SK-N-SH treated with all-trans-retinoic acid at 6 μM for 48 hours (cell line): Measurements from ENCODE around the gene UBE2N.

ENCODE experiments used
- ATAC-seq: fragments of 200-7000 bp; cut with Tn5 transposase; 3 replicates; pipeline ENCODE4 v1.9.1; 2020; ENCODE audit warnings: mild to moderate bottlenecking, moderate library complexity
- ARNTL ChIP-seq: fragments of 450-650 bp; formaldehyde crosslinking; IDR thresholded peaks from 2 replicates; pipeline ENCODE4 v1.5.0; 2020; ENCODE audit warnings: low read depth, mild to moderate bottlenecking, moderate library complexity, borderline replicate concordance
- BACH2 ChIP-seq: fragments of 250-450 bp; sonication (Bioruptor Pico); IDR thresholded peaks from 2 replicates; pipeline ENCODE4 v1.9.0; 2021; ENCODE audit warnings: mild to moderate bottlenecking, borderline replicate concordance
- CSDC2 ChIP-seq: fragments of 250-450 bp; sonication (Bioruptor Pico); IDR thresholded peaks from 2 replicates; pipeline ENCODE4 v1.5.0; 2020; ENCODE audit warnings: mild to moderate bottlenecking, moderate library complexity
- CSRNP3 ChIP-seq: fragments of 250-450 bp; sonication (Bioruptor Pico); IDR thresholded peaks from 2 replicates; pipeline ENCODE4 v1.5.1; 2021; ENCODE audit warnings: mild to moderate bottlenecking, moderate library complexity
- ESRRG ChIP-seq: fragments of 250-450 bp; sonication (Bioruptor Pico); IDR thresholded peaks from 2 replicates; pipeline ENCODE4 v1.6.1; 2021; ENCODE audit warnings: mild to moderate bottlenecking
- GLIS3 ChIP-seq: fragments of 250-450 bp; sonication (Bioruptor Pico); IDR thresholded peaks from 2 replicates; pipeline ENCODE4 v1.5.0; 2020; ENCODE audit warnings: mild to moderate bottlenecking, moderate library complexity
- ISL1 ChIP-seq: fragments of 250-450 bp; sonication (Bioruptor Pico); IDR thresholded peaks from 2 replicates; pipeline ENCODE4 v2.1.2; 2022; ENCODE audit warnings: mild to moderate bottlenecking, moderate library complexity
- OSR1 ChIP-seq: fragments of 250-450 bp; sonication (Bioruptor Pico); IDR thresholded peaks from 2 replicates; pipeline ENCODE4 v1.8.0; 2022; ENCODE audit warnings: moderate library complexity, mild to moderate bottlenecking, inconsistent platforms
- PATZ1 ChIP-seq: fragments of 250-450 bp; sonication (Bioruptor Pico); IDR thresholded peaks from 2 replicates; pipeline ENCODE4 v1.8.0; 2020; ENCODE audit warnings: mild to moderate bottlenecking, moderate library complexity, borderline replicate concordance
- RARB ChIP-seq: fragments of 250-450 bp; sonication (Bioruptor Pico); IDR thresholded peaks from 2 replicates; pipeline ENCODE4 v1.8.0; 2021; ENCODE audit warnings: mild to moderate bottlenecking, moderate library complexity
- SNAI2 ChIP-seq: fragments of 250-450 bp; sonication (Bioruptor Pico); IDR thresholded peaks from 2 replicates; pipeline ENCODE4 v1.5.0; 2020; ENCODE audit warnings: mild to moderate bottlenecking, moderate library complexity
- TCF4 ChIP-seq: fragments of 250-450 bp; sonication (Bioruptor Pico); IDR thresholded peaks from 2 replicates; pipeline ENCODE4 v1.8.0; 2021; ENCODE audit warnings: mild to moderate bottlenecking, moderate library complexity, borderline replicate concordance
- TOX ChIP-seq: fragments of 250-450 bp; sonication (Bioruptor Pico); IDR thresholded peaks from 2 replicates; pipeline ENCODE4 v1.8.0; 2021; ENCODE audit warnings: mild to moderate bottlenecking, moderate library complexity, borderline replicate concordance
- TSHZ2 ChIP-seq: fragments of 250-450 bp; sonication (Bioruptor Pico); IDR thresholded peaks from 2 replicates; pipeline ENCODE4 v1.5.0; 2020; ENCODE audit warnings: mild to moderate bottlenecking, moderate library complexity
- ZC3H10 ChIP-seq: fragments of 250-450 bp; sonication (Bioruptor Pico); IDR thresholded peaks from 2 replicates; pipeline ENCODE4 v1.5.1; 2021; ENCODE audit warnings: mild to moderate bottlenecking, moderate library complexity
- ZFP30 ChIP-seq: fragments of 450-650 bp; formaldehyde crosslinking; IDR thresholded peaks from 2 replicates; pipeline ENCODE4 v1.5.0; 2022; ENCODE audit warnings: mild to moderate bottlenecking, moderate library complexity
- ZNF70 ChIP-seq: fragments of 450-650 bp; formaldehyde crosslinking; IDR thresholded peaks from 2 replicates; pipeline ENCODE4 v1.5.0; 2020; ENCODE audit warnings: mild to moderate bottlenecking, moderate library complexity
- ZNF8 ChIP-seq: fragments of 450-650 bp; formaldehyde crosslinking; IDR thresholded peaks from 2 replicates; pipeline ENCODE4 v1.5.0; 2020; ENCODE audit warnings: mild to moderate bottlenecking, moderate library complexity
- TF ChIP-seq, protein P1 (sequence below): fragments of 250-450 bp; sonication (Bioruptor Pico); IDR thresholded peaks from 2 replicates; pipeline ENCODE4 v1.5.1; 2020; ENCODE audit warnings: low read depth, mild to moderate bottlenecking, moderate library complexity
- TF ChIP-seq, protein P2 (sequence below): fragments of 250-450 bp; sonication (Bioruptor Pico); IDR thresholded peaks from 2 replicates; pipeline ENCODE4 v1.8.0; 2021; ENCODE audit warnings: low read depth, mild to moderate bottlenecking, moderate library complexity, borderline replicate concordance

UBE2N gene

DNA sequence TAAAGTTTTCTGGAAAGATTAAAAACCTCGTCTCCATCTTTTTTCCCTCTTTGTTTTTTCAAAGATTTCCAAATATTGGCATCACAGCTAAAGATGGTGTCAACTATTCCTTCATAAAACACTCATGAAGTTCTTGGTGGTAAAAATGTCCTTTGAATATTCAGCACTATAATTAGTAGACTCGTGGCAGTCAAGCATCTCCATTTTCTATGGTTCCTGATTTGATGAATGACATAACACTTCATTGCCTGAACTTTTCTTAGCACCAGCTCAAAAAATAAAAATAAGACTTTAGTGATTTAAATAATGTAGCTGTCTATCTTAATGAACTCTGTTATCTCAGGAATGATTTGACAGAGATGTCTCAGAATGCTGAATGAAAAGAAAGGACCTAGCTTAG is 19.7 kb downstream of the UBE2N start (continued):
- TF ChIP-seq CSDC2 (CRISPR knock-in tag) (no peak), OSR1 (CRISPR knock-in tag) (no peak)

GRCh38 chr12:93419388-93420034 is 22.2 kb downstream of the UBE2N start:
- ATAC-seq, result peak; percentile 58
- TF ChIP-seq, protein P1, sequence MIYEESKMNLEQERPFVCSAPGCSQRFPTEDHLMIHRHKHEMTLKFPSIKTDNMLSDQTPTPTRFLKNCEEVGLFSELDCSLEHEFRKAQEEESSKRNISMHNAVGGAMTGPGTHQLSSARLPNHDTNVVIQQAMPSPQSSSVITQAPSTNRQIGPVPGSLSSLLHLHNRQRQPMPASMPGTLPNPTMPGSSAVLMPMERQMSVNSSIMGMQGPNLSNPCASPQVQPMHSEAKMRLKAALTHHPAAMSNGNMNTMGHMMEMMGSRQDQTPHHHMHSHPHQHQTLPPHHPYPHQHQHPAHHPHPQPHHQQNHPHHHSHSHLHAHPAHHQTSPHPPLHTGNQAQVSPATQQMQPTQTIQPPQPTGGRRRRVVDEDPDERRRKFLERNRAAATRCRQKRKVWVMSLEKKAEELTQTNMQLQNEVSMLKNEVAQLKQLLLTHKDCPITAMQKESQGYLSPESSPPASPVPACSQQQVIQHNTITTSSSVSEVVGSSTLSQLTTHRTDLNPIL, result no peak
- no peak for TF ChIP-seq OSR1 (CRISPR knock-in tag)
- TF ChIP-seq GLIS3, result no peak
- TF ChIP-seq, all 23 proteins: peak for 0

GRCh38 chr12:93417967-93418480 is 23.7 kb downstream of the UBE2N start:
- no peak for TF ChIP-seq RARB (CRISPR knock-in tag)
- TF ChIP-seq CSRNP3, result no peak
- no peak for TF ChIP-seq SNAI2 (CRISPR knock-in tag)
- TF ChIP-seq TCF4 (CRISPR knock-in tag), result no peak
- TF ChIP-seq, protein P1, result no peak
- no peak for TF ChIP-seq PATZ1
- TF ChIP-seq, protein P2, sequence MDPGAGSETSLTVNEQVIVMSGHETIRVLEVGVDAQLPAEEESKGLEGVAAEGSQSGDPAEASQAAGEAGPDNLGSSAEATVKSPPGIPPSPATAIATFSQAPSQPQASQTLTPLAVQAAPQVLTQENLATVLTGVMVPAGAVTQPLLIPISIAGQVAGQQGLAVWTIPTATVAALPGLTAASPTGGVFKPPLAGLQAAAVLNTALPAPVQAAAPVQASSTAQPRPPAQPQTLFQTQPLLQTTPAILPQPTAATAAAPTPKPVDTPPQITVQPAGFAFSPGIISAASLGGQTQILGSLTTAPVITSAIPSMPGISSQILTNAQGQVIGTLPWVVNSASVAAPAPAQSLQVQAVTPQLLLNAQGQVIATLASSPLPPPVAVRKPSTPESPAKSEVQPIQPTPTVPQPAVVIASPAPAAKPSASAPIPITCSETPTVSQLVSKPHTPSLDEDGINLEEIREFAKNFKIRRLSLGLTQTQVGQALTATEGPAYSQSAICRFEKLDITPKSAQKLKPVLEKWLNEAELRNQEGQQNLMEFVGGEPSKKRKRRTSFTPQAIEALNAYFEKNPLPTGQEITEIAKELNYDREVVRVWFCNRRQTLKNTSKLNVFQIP (CRISPR knock-in tag), result no peak
- TF ChIP-seq CSDC2 (CRISPR knock-in tag), result no peak
- TF ChIP-seq ZNF8 (CRISPR knock-in tag), result no peak
- no peak for TF ChIP-seq ZFP30
- TF ChIP-seq BACH2 (CRISPR knock-in tag), result no peak
- no peak for ATAC-seq

DNA sequence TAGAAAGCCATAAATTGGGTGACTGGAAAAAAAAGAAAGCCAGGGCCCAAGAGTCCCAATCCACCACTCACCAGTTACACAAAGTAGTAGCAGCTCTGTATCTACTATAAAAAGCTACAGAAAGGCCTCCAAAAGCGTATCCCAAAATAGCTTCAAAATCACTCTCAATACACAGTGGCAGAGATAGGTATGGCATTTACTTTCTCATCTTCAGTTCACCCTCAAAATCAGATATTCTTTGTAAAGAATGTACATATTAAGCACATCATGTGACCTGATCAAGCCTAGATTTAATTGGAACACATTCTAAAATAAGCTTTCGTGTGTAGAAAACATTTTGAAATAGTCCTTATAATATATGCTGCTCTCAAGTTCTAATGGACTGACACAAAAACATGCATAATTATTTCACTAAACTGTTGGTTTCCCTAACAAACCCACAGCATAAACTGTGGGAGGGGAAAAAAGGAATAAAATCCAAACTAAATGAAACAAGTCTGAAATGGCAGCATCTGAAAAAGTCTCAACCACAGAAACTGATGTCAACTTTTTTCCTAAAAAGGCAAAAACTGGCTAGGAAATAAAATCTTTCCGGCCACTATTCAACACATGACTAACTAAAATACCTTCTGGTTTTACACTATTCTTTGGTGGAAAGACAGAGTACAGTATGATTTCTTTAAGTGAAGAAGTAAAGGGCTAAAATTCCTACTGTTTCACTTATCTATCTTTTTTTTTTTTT is 25.9 kb downstream of the UBE2N start:
- ATAC-seq, result peak; percentile 17
- TF ChIP-seq ZNF8 (CRISPR knock-in tag), result no peak
- TF ChIP-seq OSR1 (CRISPR knock-in tag), result no peak
- no peak for TF ChIP-seq ISL1 (CRISPR knock-in tag)
- TF ChIP-seq ZC3H10, result no peak
- TF ChIP-seq ZFP30, result no peak
- TF ChIP-seq RARB (CRISPR knock-in tag), result no peak
- no peak for TF ChIP-seq TOX
- no peak for TF ChIP-seq ZNF70 (CRISPR knock-in tag)
- TF ChIP-seq TCF4 (CRISPR knock-in tag), result no peak
- no peak for TF ChIP-seq BACH2 (CRISPR knock-in tag)
- no peak for TF ChIP-seq TSHZ2 (CRISPR knock-in tag)
- no peak for TF ChIP-seq ESRRG
- no peak for TF ChIP-seq GLIS3
- no peak for TF ChIP-seq CSRNP3
- TF ChIP-seq, protein P2 (CRISPR knock-in tag), result no peak
- TF ChIP-seq ARNTL (CRISPR knock-in tag), result no peak
- TF ChIP-seq CSDC2 (CRISPR knock-in tag), result no peak
